Stimulated activated naive CD8-positive, alpha-beta T cell treated with anti-CD3 and anti-CD28 coated beads, Interleukin-15, amount 100 ng/mL, for 72 hours (primary cell): ENCODE data around the gene XRCC6.
"Not testable (repeated sequence)": the region's sequence is repeated elsewhere in the genome, so short reads cannot be mapped to it uniquely, and the experiment has no call there.

Experiments
- ATAC-seq: fragments of 150-1000 bp; cut with Tn5 transposase; 2 replicates; pipeline ENCODE4 v1.10.0; 2021; ENCODE audit warnings: mild to moderate bottlenecking, moderate library complexity
- DNase-seq, 2 donors: peaks; one replicate each; pipeline ENCODE4 v3.0.0; 2021 to 2022
- H3K27ac Mint-ChIP-seq, 2 donors: one replicate each; pipeline ENCODE4 v1.8.0; 2022; ENCODE audit warnings: mild to moderate bottlenecking in 2 of 2, mixed read lengths in 2 of 2, moderate library complexity in 2 of 2
- H3K27me3 Mint-ChIP-seq: one replicate; pipeline ENCODE4 v1.8.0; 2022; ENCODE audit warnings: mixed read lengths
- H3K4me1 Mint-ChIP-seq: one replicate; pipeline ENCODE4 v1.8.0; 2022; ENCODE audit warnings: mild to moderate bottlenecking, mixed read lengths
- H3K4me3 Mint-ChIP-seq, 2 donors: one replicate each; pipeline ENCODE4 v1.8.0; 2022; ENCODE audit warnings: mild to moderate bottlenecking in 2 of 2, mixed read lengths in 2 of 2, moderate library complexity in 1 of 2
- H3K9me3 Mint-ChIP-seq, 2 donors: one replicate each; pipeline ENCODE4 v1.8.0; 2022; ENCODE audit warnings: mixed read lengths in 2 of 2

XRCC6 gene

DNA sequence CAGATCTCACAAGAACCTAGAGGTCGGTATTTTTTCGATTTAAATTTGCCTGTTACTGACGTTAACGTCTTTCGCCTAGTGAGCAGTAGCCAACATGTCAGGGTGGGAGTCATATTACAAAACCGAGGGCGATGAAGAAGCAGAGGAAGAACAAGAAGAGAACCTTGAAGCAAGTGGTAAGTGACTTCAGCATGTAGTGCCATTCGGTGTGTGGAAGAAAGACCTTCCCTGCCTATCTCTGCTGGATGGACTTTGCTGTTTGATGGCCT lies 750 bp downstream of the XRCC6 start:
- Mint-ChIP-seq H3K4me1 (peaks cover 52% of the 10 kb centered on the region), H3K4me3 (peak overlapping the region; percentile 92 to 95), H3K27me3 (no peaks in the 10 kb centered on the region), H3K27ac (peak overlapping the region; percentile 98 to 99), H3K9me3 (no peaks in the 10 kb centered on the region)
- no peak for ATAC-seq
- DNase-seq, result no peak

DNA sequence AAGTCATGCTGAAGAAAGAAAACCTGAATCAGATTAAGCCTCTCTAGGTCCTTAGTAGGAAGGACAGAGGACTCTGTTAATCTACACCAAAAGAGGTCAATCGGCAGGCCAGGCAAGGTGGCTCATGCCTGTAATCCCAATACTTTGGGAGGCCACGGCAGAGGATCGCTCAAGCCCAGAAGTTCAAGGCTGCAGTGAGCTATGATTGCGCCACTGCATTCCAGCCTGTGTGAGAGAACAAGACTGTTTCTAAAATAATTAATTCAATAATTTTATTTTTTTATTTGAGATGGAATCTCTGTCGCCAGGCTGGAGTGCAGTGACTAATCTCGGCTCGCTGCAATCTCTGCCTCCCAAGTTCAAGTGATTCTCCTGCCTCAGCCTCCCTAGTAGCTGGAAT lies 4.5 kb downstream of the XRCC6 start:
- Mint-ChIP-seq H3K27me3 (no peaks in the 10 kb centered on the region), H3K4me1 (peaks cover 43% of the 10 kb centered on the region), H3K9me3 (no peaks in the 10 kb centered on the region), H3K27ac (no peak overlapping the region), H3K4me3 (no peak overlapping the region)
- ATAC-seq, result no peak
- no peak for DNase-seq

DNA sequence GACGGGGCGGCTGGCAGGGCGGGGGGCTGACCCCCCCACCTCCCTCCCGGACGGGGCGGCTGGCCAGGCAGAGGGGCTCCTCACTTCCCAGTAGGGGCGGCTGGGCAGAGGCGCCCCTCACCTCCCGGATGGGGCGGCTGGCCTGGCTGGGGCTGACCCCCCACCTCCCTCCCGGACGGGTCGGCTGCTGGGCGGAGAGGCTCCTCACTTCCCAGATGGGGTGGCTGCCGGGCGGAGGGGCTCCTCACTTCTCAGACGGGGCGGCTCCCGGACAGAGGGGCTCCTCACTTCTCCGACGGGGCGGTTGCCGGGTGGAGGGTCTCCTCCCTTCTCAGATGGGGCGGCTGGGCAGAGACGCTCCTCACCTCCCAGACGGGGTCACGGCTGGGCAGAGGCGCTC lies 10.0 kb downstream of the XRCC6 start:
- H3K27ac Mint-ChIP-seq, ATAC-seq, H3K4me3 Mint-ChIP-seq, DNase-seq, H3K9me3 Mint-ChIP-seq, H3K27me3 Mint-ChIP-seq: not testable (repeated sequence)
- peaks cover 34% of the 10 kb centered on the region for H3K4me1 Mint-ChIP-seq

DNA sequence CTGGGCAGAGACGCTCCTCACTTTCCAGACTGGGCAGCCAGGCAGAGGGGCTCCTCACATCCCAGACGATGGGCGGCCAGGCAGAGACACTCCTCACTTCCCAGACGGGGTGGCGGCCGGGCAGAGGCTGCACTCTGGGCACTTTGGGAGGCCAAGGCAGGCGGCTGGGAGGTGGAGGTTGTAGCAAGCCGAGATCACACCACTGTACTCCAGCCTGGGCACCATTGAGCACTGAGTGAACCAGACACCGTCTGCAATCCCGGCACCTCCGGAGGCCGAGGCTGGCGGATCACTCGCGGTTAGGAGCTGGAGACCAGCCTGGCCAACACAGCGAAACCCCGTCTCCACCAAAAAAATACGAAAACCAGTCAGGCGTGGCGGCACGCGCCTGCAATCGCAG lies 10.5 kb downstream of the XRCC6 start:
- not testable (repeated sequence) for H3K4me3 Mint-ChIP-seq, DNase-seq, H3K27ac Mint-ChIP-seq, H3K27me3 Mint-ChIP-seq, ATAC-seq, H3K9me3 Mint-ChIP-seq
- H3K4me1 Mint-ChIP-seq, result peaks cover 31% of the 10 kb centered on the region

DNA sequence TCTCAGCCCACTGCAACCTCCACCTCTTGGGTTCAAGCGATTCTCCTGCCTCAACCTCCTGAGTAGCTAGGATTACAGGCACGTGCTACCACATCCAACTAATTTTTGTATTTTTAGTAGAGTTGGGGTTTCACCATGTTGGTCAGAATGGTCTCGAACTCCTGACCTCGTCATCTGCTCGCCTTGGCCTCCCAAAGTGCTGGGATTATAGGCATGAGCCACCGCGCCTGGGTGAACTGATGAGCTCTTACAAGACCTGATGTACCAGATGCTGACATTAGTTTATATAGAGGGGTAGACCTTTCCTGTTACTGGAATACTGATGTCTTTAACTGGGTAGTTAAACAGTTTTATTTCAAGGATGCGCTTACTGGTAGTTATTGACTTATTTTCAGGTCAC lies 13.5 kb downstream of the XRCC6 start:
- H3K27ac Mint-ChIP-seq, ATAC-seq, DNase-seq, H3K4me1 Mint-ChIP-seq, H3K27me3 Mint-ChIP-seq, H3K9me3 Mint-ChIP-seq, H3K4me3 Mint-ChIP-seq: not testable (repeated sequence)

DNA sequence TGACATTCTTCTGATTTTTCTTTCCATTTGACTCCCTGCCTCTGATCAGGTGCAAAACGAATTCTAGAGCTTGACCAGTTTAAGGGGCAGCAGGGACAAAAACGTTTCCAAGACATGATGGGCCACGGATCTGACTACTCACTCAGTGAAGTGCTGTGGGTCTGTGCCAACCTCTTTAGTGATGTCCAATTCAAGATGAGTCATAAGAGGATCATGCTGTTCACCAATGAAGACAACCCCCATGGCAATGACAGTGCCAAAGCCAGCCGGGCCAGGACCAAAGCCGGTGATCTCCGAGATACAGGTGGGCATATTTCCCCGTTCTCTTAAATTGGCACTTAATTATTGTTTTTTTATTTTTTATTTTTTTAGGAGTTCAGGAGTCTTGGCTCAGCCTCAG lies 15.4 kb downstream of the XRCC6 start:
- DNase-seq, result no peak
- no peak for ATAC-seq
- H3K9me3 Mint-ChIP-seq, result no peaks in the 10 kb centered on the region
- H3K4me3 Mint-ChIP-seq, result no peak overlapping the region
- H3K4me1 Mint-ChIP-seq, result peaks cover 7% of the 10 kb centered on the region
- no peaks in the 10 kb centered on the region for H3K27me3 Mint-ChIP-seq
- peak overlapping the region in 1 of 2 donors; percentile 13 for H3K27ac Mint-ChIP-seq

DNA sequence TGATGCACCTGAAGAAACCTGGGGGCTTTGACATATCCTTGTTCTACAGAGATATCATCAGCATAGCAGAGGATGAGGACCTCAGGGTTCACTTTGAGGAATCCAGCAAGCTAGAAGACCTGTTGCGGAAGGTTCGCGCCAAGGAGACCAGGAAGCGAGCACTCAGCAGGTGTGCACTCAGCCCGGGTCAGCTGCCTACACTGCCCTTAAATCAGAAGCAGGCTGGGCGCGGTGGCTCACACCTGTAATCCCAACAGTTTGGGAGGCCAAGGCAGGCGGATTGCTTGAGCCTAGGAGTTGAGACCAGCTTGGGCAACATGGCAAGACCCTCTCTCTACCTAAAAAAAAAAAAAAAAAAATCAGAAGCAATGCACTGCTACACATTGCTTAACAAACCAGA lies 16.5 kb downstream of the XRCC6 start:
- H3K4me3 Mint-ChIP-seq, ATAC-seq, H3K9me3 Mint-ChIP-seq, H3K4me1 Mint-ChIP-seq, DNase-seq, H3K27me3 Mint-ChIP-seq: not testable (repeated sequence)
- peak overlapping the region in 1 of 2 donors; percentile 34 for H3K27ac Mint-ChIP-seq

DNA sequence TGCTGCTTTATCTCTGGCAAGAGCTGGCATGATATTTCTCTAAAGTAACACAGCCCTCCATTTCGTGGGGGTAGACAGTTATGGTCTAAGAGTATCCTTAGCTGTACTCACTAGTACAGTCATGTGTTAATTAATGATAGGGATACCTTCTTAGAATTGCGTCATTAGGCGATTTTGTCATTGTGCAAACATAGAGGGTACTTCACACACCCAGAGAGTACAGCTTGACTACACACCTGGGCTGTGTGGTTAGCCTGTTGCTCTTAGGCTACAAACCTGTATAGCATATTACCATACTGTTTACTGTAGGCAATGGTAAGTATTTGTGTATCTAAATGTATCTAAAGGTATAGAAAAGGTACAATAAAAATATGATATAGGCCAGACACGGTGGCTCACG lies 17.0 kb downstream of the XRCC6 start:
- Mint-ChIP-seq H3K4me1 (peaks cover 7% of the 10 kb centered on the region), H3K4me3 (no peak overlapping the region), H3K27ac (no peak overlapping the region), H3K9me3 (no peaks in the 10 kb centered on the region), H3K27me3 (no peaks in the 10 kb centered on the region)
- DNase-seq, result no peak
- no peak for ATAC-seq

DNA sequence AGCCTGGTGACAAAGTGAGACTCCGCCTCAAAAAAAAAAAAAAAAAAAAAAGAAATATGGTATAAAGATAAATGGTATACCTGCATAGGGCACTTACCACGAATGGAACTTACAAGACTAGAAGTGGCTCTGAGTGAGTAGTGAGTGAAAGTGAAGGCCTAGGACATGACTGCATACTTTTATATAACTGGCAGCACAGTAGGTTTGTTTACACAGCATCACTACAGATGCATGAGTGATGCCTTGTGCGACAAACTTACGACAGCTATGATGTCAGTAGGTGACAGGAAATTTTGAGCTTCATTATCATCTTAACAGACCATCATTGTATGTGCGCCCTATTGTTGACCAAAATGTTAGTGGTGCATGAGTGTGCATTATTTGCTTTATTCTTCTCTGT lies 17.7 kb downstream of the XRCC6 start:
- no peak for ATAC-seq
- Mint-ChIP-seq H3K9me3 (no peaks in the 10 kb centered on the region), H3K4me3 (no peak overlapping the region), H3K27ac (no peak overlapping the region), H3K27me3 (no peaks in the 10 kb centered on the region), H3K4me1 (peaks cover 7% of the 10 kb centered on the region)
- no peak for DNase-seq

DNA sequence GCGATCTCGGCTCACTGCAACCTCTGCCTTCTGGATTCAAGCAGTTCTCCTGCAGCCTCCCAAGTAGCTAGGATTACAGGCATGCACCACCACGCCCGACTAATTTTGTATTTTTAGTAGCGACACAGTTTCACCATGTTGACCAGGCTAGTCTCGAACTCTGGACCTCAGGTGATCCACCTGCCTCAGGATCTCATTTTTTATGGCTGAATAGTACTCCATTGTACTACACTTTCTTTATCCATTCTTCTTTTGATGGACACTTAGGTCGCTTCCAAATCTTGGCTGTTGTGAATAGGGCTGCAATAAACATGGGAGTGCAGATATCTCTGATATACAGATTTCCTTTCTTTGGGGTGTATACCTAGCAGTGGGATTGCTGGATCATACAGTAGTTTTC lies 20.8 kb downstream of the XRCC6 start:
- DNase-seq, result no peak
- no peak overlapping the region for H3K4me3 Mint-ChIP-seq
- no peaks in the 10 kb centered on the region for H3K27me3 Mint-ChIP-seq
- no peak for ATAC-seq
- H3K4me1 Mint-ChIP-seq, result no peaks in the 10 kb centered on the region
- no peak overlapping the region for H3K27ac Mint-ChIP-seq
- H3K9me3 Mint-ChIP-seq, result no peaks in the 10 kb centered on the region

DNA sequence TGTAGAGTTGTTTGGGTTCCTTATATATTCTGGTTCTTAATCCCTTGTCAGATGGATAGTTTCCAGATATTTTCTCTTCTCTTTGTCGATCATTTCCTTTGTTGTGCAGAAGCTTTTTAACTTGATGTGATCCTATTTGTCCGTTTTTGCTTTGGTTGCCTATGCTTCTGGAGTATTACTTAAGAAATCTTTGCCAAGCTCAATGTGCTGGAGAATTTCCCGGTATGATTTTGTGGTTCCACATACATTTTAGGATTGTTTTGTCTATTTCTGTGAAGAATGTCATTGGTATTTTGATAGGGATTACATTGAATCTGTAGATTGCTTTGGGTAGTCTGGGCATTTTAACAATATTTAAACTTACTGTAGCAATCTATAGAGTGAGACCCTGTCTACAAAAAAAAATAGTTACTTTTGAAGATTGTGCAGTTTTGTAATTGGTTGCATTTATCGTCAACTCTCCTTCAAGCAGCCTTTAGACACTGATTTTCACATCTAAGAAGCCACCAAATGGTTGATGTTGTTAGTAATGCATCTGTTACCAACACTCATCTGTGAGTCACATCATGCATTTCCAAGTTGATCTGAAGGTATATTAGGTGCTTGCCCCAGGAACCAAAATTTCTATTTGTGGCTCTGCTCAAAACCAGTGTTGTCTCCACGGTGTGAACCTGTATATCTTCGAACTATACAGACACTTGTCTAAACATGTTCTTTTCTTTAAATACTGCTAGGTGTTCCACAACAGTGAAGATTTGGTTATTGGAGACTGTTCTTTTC lies 21.4 kb downstream of the XRCC6 start:
- Mint-ChIP-seq H3K9me3 (no peaks in the 10 kb centered on the region), H3K27me3 (no peaks in the 10 kb centered on the region), H3K4me3 (no peak overlapping the region), H3K4me1 (peaks cover 2% of the 10 kb centered on the region), H3K27ac (peak overlapping the region in 1 of 2 donors; percentile 13)
- no peak for ATAC-seq
- DNase-seq, result no peak

DNA sequence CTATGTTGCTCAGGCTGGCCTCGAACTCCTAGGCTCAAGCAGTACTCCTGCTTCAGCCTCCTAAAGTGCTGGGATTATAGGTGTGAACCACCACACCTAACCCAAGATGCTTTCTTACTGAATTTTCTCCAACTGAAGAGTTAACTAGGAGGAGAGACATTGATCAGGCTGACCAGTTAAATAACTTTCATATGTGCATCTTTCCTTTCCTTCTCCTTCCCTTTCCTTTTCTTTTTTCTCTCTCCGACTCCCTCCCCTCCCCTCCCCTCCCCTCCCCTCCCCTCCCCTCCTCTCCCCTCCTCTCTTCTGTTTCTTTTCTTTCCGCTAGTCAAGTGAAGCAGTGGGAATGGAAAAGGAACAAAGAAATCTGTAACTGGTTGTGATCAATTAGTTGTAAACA lies 26.7 kb downstream of the XRCC6 start:
- H3K4me1 Mint-ChIP-seq, result peaks cover 14% of the 10 kb centered on the region
- H3K27me3 Mint-ChIP-seq, result no peaks in the 10 kb centered on the region
- H3K9me3 Mint-ChIP-seq, result no peaks in the 10 kb centered on the region
- ATAC-seq (no peak), DNase-seq (no peak)
- H3K27ac Mint-ChIP-seq, result no peak overlapping the region
- no peak overlapping the region for H3K4me3 Mint-ChIP-seq

DNA sequence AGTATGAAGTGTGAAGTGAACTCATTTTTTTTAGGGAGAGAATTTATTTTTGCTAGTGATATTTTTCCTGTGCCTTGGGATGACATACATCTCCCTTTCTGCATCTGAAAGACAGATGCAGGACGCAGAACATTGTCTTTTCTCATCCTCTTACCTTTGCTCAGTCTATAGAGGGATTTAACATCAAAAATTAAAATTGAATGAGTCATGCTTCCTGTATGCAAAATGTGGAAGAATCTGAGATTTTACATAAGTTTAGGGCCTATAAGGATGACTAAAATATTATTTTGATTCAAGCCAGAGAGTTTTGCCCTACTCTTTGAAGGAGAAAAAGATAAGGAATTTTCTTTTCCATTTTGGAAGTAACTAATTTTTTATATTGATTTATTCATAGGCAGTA lies 27.3 kb downstream of the XRCC6 start:
- no peak overlapping the region for H3K4me3 Mint-ChIP-seq
- H3K4me1 Mint-ChIP-seq, result peaks cover 14% of the 10 kb centered on the region
- ATAC-seq (no peak), DNase-seq (no peak)
- H3K27me3 Mint-ChIP-seq, result no peaks in the 10 kb centered on the region
- H3K27ac Mint-ChIP-seq, result peak overlapping the region in 1 of 2 donors; percentile 8
- no peaks in the 10 kb centered on the region for H3K9me3 Mint-ChIP-seq

DNA sequence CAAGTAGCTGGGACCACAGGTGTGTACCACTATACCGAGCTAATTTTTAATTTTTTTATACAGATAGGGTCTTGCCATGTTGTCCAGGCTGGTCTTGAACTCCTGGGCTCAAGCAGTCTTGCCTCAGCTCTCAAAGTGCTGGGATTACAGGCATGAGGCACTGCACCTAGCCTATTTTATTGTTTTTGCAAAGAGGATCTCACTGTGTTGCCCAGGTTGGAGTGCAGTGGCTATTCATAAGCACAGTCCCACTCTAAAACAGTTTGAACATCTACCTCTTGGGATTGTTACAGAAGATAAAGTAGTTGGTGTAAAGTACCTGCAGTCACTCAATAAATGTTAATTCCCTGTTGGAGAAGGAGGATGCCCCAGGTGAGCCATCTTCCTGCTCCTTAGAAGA lies 29.1 kb downstream of the XRCC6 start:
- ATAC-seq (no peak), DNase-seq (no peak)
- H3K4me3 Mint-ChIP-seq, result no peak overlapping the region
- H3K4me1 Mint-ChIP-seq, result peaks cover 14% of the 10 kb centered on the region
- H3K9me3 Mint-ChIP-seq, result no peaks in the 10 kb centered on the region
- H3K27ac Mint-ChIP-seq, result no peak overlapping the region
- H3K27me3 Mint-ChIP-seq, result no peaks in the 10 kb centered on the region

DNA sequence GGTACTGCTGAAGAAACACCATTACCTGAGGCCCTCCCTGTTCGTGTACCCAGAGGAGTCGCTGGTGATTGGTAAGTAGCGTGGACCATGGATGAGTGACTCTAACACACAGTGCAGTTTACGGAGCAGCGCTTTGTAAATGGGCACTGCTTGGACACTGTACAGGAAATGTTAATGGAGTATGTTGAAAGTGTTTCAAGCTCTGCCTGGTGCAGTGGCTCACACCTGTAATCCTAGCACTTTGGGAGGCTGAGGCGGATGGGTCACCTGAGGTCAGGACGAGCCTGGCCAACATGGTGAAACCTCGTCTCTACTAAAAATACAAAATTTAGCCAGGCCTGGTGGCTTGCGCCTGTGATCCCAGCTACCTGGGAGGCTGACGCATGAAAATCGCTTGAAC lies 29.7 kb downstream of the XRCC6 start:
- H3K27me3 Mint-ChIP-seq, result no peaks in the 10 kb centered on the region
- no peak for DNase-seq
- H3K27ac Mint-ChIP-seq, result peak overlapping the region in 1 of 2 donors; percentile 63
- no peak overlapping the region for H3K4me3 Mint-ChIP-seq
- H3K4me1 Mint-ChIP-seq, result peaks cover 14% of the 10 kb centered on the region
- ATAC-seq, result no peak
- no peaks in the 10 kb centered on the region for H3K9me3 Mint-ChIP-seq

DNA sequence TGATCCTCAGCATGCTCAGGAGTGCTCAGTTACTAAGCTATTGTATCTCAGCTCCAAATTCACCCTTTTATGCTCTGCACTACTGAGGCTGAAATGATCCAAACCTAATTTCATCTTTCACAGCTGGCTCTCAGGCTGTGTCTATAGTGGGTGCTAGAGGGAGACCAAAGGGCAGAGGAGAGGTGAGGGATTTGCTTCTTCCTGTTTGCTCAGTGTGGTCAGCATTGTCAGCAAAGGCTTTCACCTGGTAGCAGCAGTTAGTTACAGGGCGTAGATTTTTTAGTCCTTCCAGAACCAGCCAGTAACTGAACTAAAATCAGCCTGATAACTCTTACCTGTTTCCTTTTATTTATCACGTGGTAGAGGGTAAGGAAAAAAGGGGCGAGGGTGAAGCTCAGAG lies 33.2 kb downstream of the XRCC6 start:
- Mint-ChIP-seq H3K27me3 (no peaks in the 10 kb centered on the region), H3K4me1 (no peaks in the 10 kb centered on the region), H3K4me3 (no peak overlapping the region), H3K9me3 (no peaks in the 10 kb centered on the region), H3K27ac (peak overlapping the region; percentile 7 to 12)
- ATAC-seq (no peak), DNase-seq (no peak)

DNA sequence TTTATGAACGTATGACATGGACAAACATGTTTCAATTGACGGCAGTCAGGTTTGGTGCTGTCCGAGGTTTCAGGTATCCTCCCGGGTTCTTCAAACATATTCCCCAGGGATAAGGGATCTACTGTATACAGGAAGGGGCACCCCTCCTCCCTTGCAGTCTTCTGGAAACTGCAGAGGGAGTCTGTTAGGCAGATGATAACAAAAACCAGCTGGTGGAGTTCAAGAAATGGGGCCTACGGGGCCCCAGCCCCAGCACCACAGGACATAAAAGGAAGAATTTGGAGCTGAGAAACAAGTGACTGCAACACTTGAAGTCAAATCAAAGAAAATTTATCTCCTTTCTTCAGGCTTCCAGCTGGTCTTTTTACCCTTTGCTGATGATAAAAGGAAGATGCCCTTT lies 35.5 kb downstream of the XRCC6 start:
- no peak overlapping the region for H3K27ac Mint-ChIP-seq
- DNase-seq, result no peak
- no peaks in the 10 kb centered on the region for H3K27me3 Mint-ChIP-seq
- H3K4me1 Mint-ChIP-seq, result no peaks in the 10 kb centered on the region
- H3K9me3 Mint-ChIP-seq, result no peaks in the 10 kb centered on the region
- ATAC-seq, result no peak
- H3K4me3 Mint-ChIP-seq, result no peak overlapping the region
